ELR (cell line): Measurements from ENCODE around the gene ADGRV1.
"Not testable (repeated sequence)": the region's sequence is repeated elsewhere in the genome, so short reads cannot be mapped to it uniquely, and the experiment has no call there.

Experiments
- DNase-seq: peaks from one replicate; pipeline ENCODE4 v3.0.0-alpha.2; 2015; ENCODE audit warnings: low read depth

The ADGRV1 gene

DNA sequence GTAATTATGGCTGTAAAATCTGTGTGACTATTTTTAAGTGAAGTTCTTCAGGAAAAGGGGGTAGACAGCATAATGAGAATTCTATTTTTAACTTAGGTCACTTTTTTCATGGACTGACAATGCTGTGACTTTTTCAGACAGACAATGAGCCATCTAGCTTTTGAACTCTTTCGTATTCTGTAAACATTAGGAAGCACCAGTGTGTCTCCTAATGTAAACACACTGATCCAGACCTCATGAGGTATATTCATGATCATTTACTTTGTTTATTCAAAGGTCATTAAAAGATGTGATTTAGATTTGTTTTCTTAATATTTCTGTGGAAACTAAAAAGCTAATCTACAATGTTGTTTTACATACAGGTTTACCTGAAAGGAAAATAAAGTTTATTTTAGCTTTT is 352.6 kb downstream of the ADGRV1 start:
- no peak for DNase-seq

DNA sequence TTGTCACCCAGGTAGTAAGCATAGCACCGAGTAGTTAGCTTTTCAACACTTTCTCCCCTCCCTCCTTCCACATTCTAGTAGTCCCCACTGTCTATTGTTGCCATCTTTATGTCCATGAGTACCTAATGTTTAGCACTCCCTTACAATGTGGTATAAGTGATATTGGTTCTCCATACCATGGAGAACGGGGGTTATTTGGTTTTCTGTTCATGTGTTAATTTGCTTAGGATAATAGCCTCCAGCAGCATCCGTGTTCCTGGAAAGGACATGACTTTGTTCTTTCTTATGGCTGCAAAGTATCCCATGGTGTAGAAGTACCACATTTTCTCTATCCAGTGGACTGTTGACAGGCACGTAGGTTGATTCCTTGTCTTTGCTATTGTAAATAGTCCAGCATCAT is 353.9 kb downstream of the ADGRV1 start:
- DNase-seq: no peak

DNA sequence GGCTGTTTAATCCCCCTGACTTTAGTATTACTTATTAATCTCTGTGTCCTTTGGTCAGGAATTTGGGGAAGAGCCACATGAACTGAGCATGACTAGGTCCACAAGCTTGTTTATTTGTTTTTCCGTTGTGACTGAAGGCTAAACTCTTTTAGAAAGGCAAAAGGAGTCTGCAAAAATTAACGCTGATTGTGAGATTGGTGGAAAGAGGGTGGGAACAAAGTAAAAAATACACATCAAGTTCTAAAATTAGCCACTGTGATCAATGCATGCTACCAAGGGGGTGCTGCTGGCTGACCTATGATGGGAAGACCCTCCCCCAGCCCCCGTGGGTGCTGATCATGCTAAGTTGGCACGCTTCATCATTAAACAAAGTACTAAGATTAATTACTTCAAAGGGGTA is 356.8 kb downstream of the ADGRV1 start:
- DNase-seq: no peak

DNA sequence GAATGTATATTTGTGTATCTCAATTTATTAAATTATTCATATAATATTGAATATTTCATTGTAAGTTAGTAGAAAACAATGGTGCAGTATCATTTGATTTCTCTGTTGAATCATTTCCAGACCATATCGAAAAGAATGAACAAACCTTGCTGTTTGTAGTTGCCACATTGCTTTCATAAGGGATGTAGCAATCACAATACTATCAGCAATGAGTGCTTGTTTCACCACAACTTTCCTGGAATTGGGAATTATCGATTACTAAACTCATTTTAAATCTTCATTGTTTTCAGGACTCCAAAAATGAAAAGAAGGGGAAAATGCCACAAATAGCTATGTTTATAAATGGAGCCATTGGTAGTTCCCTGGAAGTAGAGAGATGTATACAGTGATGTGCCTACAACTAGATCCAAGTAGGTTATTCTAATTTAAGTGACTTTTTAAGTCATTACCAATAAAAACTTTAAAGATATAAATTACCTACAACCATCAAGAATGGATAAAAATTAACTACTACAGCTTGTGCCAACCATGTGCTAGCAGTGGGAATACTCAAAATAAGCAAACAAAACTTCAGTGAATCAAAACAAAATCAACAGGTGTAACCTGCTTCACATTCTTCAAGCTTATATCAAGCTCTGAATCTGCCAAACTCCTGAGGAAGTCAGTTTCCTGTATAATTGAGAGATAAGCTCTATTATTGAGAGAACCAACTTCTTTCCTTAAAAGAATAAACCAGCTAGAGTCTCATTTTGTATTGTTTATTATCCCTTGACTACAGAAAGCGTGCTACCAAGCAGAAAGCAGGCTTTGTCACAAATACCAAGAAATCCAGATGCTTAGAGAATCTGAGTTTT is 358.6 kb downstream of the ADGRV1 start:
- no peak for DNase-seq

DNA sequence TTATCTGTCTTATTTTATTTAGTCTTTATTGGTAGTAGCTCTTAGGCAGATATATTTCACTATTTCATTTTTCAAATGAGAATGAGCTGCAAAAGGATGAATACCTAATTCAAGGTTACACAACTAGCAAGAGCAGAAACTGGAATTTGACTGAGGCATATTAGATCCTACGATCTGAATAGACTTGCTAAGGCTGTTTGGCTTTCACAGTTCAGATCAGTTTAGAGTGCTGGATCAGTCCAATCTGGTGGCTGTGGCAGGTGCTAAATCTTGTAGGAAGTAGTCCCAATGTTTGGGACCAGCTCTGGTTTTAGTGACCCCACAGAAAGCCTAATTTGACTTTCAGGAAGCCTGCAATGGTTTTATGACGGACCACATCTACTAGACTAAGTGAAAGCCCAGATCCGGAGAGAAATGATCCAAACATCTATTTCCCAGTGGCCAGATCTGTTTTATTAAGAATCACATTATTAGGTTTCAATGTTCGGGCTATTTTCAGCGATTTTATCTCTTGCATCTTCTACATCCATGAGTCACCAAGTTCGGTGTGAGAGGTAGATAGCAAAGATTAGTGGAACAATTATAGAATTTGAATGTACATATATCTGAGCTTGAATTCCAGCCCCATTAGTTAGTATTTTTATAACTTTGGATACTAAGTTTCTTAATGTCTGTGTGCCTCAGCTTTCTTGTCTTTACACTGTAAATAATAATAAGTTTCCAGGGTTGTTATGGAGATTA is 359.5 kb downstream of the ADGRV1 start:
- DNase-seq: no peak

DNA sequence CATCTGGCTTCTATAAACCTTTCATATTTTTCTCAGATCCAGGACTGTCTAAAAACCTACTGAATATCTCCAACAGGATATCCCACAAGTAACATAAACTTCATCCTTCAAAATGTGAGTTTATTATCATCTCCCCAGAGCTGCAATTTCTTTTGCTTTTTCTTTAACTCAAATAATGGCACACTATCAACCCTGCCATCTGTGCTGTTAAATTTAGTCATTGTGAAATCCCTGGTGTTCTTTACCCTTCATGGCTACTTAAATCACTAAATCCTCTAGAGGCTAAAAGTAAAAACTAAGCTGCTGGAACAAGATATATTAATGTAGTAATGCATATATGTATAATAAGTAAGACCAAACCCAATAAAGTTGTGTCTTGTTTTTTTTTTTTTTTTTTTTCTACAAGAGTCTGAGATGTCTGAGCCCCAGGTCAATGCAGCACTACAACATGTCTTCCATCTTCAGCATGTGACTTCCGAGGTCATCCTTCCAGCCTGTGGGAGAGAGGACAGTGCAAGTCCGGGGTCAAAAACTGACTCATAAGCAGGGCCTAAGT is 362.9 kb downstream of the ADGRV1 start:
- DNase-seq: no peak

DNA sequence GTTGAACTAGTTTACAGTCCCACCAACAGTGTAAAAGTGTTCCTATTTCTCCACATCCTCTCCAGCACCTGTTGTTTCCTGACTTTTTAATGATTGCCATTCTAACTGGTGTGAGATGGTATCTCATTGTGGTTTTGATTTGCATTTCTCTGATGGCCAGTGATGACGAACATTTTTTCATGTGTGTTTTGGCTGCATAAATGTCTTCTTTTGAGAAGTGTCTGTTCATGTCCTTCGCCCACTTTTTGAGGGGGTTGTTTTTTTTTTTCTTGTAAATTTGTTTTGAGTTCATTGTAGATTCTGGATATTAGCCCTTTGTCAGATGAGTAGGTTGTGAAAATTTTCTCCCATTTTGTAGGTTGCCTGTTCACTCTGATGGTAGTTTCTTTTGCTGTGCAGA is 365.6 kb downstream of the ADGRV1 start:
- not testable (repeated sequence) for DNase-seq

DNA sequence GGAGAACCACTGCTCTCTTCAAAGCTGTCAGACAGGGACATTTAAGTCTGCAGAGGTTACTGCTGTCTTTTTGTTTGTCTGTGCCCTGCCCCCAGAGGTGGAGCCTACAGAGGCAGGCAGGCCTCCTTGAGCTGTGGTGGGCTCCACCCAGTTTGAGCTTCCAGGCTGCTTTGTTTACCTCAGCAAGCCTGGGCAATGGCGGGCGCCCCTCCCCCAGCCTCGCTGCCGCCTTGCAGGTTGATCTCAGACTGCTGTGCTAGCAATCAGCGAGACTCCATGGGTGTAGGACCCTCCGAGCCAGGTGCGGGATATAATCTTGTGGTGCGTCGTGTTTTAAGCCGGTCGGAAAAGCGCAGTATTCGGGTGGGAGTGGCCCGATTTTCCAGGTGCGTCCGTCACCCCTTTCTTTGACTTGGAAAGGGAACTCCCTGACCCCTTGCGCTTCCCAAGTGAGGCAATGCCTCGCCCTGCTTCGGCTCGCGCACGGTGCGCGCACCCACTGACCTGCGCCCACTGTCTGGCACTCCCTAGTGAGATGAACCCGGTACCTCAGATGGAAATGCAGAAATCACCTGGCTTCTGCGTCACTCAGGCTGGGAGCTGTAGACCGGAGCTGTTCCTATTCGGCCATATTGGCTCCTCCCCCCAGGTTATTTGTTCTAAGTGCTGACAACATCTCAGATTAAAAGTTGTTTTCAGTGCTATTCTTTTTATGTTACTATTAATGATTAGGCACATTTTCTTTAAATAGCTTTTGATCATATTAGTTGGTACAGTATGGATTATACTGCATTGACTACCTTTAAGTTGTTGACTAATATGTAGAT is 370.6 kb downstream of the ADGRV1 start:
- not testable (repeated sequence) for DNase-seq

DNA sequence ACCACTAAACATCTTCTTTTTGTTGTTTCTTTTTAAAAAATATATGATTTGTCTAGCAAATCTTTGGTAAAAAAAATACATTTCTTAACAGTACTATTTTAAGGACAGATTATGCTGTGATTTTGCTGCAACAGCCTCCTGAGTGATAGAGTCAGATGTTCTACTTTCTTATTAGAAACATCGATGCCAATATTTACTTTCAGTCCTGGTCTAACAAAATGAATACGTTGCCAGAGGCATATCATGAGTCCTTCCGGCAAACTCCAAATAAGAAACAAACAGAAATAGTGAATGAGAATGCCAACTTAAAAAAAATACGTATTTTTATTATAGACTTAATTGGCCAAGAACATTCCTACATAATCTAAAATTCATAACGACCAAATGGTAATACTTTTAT is 371.5 kb downstream of the ADGRV1 start:
- no peak for DNase-seq

DNA sequence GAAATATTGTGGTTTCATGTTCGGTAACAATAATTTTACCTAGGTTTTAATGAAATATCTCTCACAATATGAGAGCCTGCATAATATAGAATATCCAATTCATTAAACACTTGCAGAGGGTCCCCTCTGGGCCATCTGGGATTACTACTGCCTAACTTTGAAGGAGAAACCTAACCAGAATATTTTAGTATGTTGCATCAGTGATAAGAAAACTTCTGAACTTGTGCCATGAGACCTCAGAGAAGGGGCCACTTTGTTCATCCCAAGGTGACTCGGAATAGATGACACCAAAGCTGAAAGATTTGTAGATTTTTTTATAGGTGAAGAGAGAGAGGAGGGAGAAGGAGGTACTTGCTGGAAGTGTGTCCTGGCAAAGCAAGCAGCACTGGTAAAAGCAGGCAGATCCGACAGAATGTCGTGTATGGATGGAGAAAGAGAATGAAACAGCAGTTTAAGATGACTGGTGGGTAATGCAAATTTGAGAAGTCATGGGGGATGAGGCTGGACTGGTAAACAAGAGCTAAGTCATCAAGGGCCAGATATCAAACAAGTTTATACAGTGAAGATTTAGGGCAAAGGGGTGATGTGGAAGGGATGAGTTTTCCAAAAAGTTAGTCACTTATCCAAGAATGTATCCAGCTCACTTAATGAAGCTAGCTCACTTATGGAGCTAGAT is 372.3 kb downstream of the ADGRV1 start:
- no peak for DNase-seq

DNA sequence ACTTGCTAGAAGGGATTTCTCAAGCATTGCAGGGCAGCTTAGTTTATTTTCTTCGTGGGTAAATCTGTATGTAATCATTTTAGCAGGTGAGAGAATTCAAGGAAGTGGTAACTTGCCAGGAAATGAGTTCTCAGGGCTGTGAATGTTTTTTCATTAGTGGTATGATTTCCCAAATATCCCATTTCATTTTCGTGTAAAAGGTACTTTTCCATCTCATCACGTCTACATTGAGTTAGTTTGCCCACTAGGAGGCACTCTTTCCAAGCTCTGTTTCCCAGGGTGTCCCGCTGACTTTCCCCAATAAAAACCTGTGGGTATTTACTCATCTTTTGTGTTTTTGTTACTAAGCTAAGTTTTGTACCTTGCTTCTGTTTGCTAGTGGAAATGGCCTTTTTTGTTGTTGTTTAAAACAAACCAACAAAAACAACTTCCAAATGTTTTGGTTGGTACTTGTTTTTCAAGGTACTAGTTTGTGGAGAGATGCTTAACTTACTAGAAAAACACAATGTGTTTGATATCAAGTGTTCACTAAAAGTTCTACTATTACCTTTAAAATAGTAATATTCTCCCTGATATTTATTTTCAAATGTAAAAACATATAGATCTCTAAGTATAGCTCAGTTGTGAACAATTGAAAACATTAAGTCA is 373.6 kb downstream of the ADGRV1 start:
- peak; percentile 63 for DNase-seq

DNA sequence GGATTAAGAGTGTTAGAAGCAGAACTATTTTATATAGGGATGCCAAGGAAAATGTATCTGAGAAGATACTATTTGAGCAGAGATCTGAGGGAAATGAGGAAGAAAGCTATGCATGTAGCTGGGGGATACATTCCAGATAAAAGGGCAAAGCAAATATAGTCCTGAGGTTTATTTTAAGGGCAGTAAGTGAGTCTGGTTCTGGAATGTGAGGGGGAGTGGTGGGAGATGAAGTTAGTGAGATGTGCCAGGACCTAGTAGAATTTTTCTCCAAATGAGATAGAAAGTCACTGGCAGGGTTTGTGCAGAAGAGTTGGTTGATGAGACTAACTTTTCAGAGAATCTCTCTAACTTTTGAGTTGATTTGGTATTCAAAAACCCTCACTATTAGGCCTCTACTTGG is 374.7 kb downstream of the ADGRV1 start:
- DNase-seq: no peak

DNA sequence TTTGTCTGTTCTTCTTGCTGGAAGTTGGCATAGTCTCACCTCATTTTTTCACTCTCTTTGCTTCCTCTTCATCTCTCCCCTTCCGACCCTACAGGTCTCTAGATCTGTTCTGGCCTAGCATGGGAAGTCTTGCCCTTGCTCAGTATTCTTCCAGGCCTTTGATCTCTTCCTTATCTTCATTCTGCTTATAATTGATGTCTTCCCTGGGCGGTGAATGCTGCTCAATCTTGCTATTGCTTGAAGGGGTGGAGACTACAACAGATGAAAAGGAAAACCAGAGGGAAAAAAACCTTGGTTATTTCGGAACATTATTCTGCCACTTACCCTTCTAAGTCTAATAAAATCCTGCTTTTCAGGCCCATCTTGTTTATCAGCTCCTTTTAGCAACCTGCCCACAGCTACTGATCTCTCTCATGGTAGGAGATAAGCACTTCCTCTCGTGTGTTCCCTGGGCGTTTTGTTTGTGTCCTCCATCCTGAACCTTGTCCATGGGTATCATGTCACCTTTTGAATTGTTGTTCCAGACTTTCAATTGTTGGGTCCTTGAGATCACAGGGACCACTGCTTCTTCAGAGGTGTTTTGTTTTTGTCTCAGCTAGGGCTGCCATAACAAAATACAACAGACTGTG is 375.6 kb downstream of the ADGRV1 start:
- no peak for DNase-seq

DNA sequence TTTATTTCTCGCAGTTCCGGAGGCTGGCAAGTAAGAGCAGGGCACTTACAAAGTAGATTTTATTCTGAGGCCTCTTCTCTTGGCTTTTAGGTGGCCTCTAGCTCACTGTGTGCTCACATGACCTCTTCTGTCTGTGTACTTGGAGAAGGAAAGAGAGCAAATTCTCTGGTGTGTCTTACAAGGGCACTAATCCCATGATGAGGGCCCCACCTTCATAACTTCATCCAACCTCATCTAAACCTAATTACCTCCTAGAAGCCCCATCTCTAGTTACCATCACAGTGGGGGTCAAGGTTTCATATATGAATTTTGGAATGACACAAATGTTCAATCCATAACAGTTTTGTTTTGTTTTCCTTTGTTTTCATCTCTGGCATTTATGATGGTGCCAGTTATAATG is 376.1 kb downstream of the ADGRV1 start:
- no peak for DNase-seq

DNA sequence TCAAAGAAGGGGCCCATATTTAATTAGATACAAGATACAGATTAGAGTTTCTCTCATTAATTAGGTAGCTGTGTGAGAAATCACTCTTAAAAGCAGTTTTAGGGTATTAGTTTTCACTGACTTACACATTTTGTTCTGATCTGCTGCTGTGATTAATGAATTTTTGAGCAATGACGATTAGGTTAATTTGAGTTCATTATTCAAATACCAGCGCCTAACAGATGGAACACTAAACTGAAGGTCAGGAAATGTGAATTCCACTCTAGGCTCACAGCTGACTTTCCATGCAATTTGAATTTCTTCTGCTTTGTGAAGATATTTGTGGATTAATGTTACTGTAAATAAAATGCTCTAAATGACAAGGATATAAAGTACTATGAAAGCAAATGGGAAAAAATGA is 380.6 kb downstream of the ADGRV1 start:
- peak; percentile 8 for DNase-seq

DNA sequence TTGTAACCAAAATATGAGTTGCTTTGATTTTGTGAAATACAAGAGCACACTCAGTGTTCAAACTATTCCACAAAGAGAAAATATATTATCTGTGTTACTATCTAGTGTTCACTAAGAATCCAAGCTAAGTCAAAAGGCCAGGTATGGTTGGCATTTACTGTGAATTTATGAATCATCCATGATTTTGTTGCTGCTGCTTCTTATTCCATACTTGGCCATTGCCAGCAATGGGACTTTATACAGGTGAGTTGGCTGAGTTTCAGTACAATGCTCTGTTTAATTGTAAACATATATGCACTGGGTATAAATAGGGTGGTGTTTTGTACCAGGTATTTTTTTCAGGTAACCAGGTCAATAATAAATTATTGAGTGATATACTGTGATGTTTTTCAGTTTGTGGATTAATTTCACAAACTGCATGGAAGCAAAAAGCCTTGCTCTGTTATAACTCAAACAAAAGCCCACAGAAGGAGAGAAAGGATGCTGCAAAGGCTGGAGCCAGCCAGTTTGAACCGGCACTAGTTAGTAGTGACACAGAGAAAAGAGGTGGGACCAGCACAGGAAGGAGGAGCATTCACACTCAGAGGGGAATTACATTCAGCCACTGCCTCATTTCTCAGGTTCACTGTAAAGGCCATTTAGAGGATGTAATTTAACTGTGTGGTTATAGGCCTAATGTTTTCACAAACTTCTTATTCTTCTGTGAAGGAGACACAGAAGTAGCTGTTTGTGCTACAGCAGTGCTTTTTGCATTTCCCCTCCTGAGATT is 381.8 kb downstream of the ADGRV1 start:
- DNase-seq: peak; percentile 20

DNA sequence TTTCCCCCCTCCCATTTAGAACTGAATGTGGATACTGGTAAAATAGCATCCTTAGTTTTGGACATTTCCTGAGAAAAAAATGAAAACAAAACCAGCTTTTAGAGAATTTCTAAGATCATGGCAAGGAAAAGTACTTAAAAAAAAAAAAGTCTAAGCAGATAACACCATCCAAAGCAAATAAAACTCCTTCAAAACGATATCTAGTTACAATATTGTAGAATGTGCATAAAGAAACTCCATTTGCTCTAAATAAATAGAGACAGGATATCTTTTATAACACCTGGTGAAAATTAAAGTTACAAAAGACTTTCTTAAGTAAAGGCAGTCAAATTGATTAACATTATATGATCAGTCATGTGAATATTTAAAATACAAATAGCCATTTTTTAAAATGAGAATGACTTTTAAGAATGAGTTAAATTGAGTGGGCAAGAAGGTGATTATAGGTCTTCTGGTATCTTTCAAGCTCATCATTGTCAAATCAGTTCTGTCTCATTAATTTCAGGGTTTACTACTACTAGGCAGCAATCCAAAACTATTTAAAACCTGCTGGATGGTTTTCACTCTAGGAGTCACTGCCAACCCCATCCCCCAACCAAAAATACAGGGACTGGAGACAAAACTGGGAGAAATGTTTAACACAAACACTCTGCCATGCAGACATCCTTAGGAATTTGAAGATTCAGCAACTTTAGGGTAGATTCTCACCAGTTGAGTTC is 382.6 kb downstream of the ADGRV1 start:
- DNase-seq: no peak

DNA sequence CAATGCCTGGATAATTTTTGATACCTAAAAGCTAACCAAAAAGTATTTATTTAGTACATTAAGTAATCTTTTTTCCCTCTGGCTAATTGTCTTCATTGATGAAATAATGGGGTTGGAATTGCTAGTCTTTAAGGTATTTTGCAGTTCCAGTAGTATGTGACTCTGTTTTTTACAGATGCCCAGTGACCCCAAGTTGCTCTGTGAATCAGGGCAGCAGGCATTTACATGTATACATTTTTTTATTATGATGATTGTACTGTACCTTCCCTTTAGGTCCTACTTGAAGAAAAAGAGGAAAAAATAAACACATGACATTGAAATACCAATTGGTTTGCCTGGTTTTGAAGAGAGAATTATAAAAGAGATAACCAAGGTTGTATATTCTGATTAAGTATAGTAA is 385.5 kb downstream of the ADGRV1 start:
- peak; percentile 33 for DNase-seq

DNA sequence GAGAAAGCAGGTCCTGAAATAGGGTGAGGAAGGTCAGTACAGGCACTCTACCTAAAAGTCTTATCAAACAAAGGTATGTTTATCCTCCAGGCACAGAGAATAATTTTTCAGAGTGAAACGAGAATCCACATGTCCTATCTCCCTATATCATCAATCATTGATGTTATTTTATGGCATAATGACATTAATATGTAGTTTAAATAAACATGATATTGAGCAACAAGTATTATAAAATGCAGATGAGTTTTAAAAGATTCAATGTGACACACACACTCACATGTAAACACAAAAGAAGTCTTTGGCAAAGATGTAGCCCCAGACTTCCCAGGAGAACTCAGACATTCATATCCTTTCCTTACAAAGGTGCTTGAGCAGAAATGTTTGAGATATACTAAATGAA is 389.1 kb downstream of the ADGRV1 start:
- no peak for DNase-seq
